ENCODE data around the gene ALG14.

Gene ALG14

GRCh38 chr1:95013950-95014574 is 58.7 kb downstream of the ALG14 start:
- TF ChIP-seq ZNF384 (IDR thresholded peaks at IDR 0.05): no peak
- ChIA-PET POLR2A (no interaction called here), CTCF (no interaction called here)
- no peak for DNase-seq (ENCODE audit: extremely low spot score)

GRCh38 chr1:95012389-95012788 is 60.4 kb downstream of the ALG14 start:
- ChIA-PET POLR2A (no interaction called here), CTCF (no interaction called here)
- TF ChIP-seq SP1 (IDR thresholded peaks at IDR 0.05): no peak
- TF ChIP-seq, protein P1, sequence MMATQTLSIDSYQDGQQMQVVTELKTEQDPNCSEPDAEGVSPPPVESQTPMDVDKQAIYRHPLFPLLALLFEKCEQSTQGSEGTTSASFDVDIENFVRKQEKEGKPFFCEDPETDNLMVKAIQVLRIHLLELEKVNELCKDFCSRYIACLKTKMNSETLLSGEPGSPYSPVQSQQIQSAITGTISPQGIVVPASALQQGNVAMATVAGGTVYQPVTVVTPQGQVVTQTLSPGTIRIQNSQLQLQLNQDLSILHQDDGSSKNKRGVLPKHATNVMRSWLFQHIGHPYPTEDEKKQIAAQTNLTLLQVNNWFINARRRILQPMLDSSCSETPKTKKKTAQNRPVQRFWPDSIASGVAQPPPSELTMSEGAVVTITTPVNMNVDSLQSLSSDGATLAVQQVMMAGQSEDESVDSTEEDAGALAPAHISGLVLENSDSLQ (IDR thresholded peaks at IDR 0.05): no peak
- no peak for TF ChIP-seq ARNT (IDR thresholded peaks at IDR 0.05)
- no peak for TF ChIP-seq FOXA1 (IDR thresholded peaks at IDR 0.05)
- TF ChIP-seq BHLHE40 (IDR thresholded peaks at IDR 0.05; ENCODE audit: borderline replicate concordance): no peak
- TF ChIP-seq NFRKB (IDR thresholded peaks at IDR 0.05): no peak
- TF ChIP-seq TARDBP (IDR thresholded peaks at IDR 0.05): no peak
- TF ChIP-seq ZNF384 (IDR thresholded peaks at IDR 0.05): no peak
- no peak for TF ChIP-seq ELF4 (IDR thresholded peaks at IDR 0.05)
- no peak for TF ChIP-seq SUZ12 (IDR thresholded peaks at IDR 0.05)
- no peak for TF ChIP-seq FOXK2 (IDR thresholded peaks at IDR 0.05)
- TF ChIP-seq L3MBTL2 (conservative IDR thresholded peaks at IDR 0.05): no peak
- no peak for TF ChIP-seq LEF1 (IDR thresholded peaks at IDR 0.05; ENCODE audit: borderline replicate concordance)
- TF ChIP-seq CTBP1 (IDR thresholded peaks at IDR 0.05; ENCODE audit: borderline replicate concordance): no peak
- TF ChIP-seq FOXM1 (IDR thresholded peaks at IDR 0.05; ENCODE audit: borderline replicate concordance): no peak
- no peak for TF ChIP-seq HDGF (IDR thresholded peaks at IDR 0.05; ENCODE audit: borderline replicate concordance)
- DNase-seq (ENCODE audit: extremely low spot score): no peak

DNA sequence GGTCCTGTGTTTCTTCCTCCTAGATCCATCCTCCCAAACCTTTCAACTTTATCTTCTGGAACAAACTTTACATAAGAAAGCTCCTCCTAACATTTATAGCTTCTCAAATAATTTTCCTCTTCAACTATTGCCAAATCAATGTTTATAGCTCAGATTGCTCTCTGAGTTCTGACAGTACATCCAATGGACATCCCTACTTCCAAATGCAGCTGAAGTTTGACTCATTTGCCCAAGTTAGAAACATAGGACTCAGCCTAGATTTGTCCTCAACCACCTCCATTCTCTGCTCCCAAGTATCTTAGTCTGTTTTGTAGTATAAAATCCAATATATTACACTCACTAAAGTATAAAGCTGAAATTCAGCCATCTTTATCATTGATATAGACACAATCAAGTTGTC is 62.6 kb downstream of the ALG14 start:
- ChIA-PET CTCF (no interaction called here), POLR2A (no interaction called here)
- TF ChIP-seq SP1 (IDR thresholded peaks at IDR 0.05): no peak
- TF ChIP-seq L3MBTL2 (conservative IDR thresholded peaks at IDR 0.05): no peak
- TF ChIP-seq SUZ12 (IDR thresholded peaks at IDR 0.05): no peak
- TF ChIP-seq ARNT (IDR thresholded peaks at IDR 0.05): no peak
- no peak for TF ChIP-seq NFRKB (IDR thresholded peaks at IDR 0.05)
- TF ChIP-seq FOXM1 (IDR thresholded peaks at IDR 0.05; ENCODE audit: borderline replicate concordance): no peak
- TF ChIP-seq HDGF (IDR thresholded peaks at IDR 0.05; ENCODE audit: borderline replicate concordance): no peak
- TF ChIP-seq FOXA1 (IDR thresholded peaks at IDR 0.05): no peak
- TF ChIP-seq ELF4 (IDR thresholded peaks at IDR 0.05): no peak
- TF ChIP-seq, protein P1 (IDR thresholded peaks at IDR 0.05): no peak
- no peak for TF ChIP-seq ZNF384 (IDR thresholded peaks at IDR 0.05)
- no peak for TF ChIP-seq FOXK2 (IDR thresholded peaks at IDR 0.05)
- TF ChIP-seq LEF1 (IDR thresholded peaks at IDR 0.05; ENCODE audit: borderline replicate concordance): no peak
- TF ChIP-seq BHLHE40 (IDR thresholded peaks at IDR 0.05; ENCODE audit: borderline replicate concordance): no peak
- no peak for TF ChIP-seq TARDBP (IDR thresholded peaks at IDR 0.05)
- TF ChIP-seq CTBP1 (IDR thresholded peaks at IDR 0.05; ENCODE audit: borderline replicate concordance): no peak
- DNase-seq (ENCODE audit: extremely low spot score): no peak

GRCh38 chr1:95007687-95008086 is 65.1 kb downstream of the ALG14 start:
- DNase-seq (ENCODE audit: extremely low spot score): no peak
- TF ChIP-seq HDGF (IDR thresholded peaks at IDR 0.05; ENCODE audit: borderline replicate concordance): no peak
- TF ChIP-seq FOXK2 (IDR thresholded peaks at IDR 0.05): no peak
- no peak for TF ChIP-seq ELF4 (IDR thresholded peaks at IDR 0.05)
- TF ChIP-seq ARNT (IDR thresholded peaks at IDR 0.05): no peak
- no peak for TF ChIP-seq L3MBTL2 (conservative IDR thresholded peaks at IDR 0.05)
- TF ChIP-seq FOXA1 (IDR thresholded peaks at IDR 0.05): no peak
- TF ChIP-seq FOXM1 (IDR thresholded peaks at IDR 0.05; ENCODE audit: borderline replicate concordance): no peak
- no peak for TF ChIP-seq SP1 (IDR thresholded peaks at IDR 0.05)
- no peak for TF ChIP-seq LEF1 (IDR thresholded peaks at IDR 0.05; ENCODE audit: borderline replicate concordance)
- TF ChIP-seq NFRKB (IDR thresholded peaks at IDR 0.05): no peak
- TF ChIP-seq CTBP1 (IDR thresholded peaks at IDR 0.05; ENCODE audit: borderline replicate concordance): no peak
- TF ChIP-seq, protein P1 (IDR thresholded peaks at IDR 0.05): no peak
- no peak for TF ChIP-seq TARDBP (IDR thresholded peaks at IDR 0.05)
- no peak for TF ChIP-seq SUZ12 (IDR thresholded peaks at IDR 0.05)
- TF ChIP-seq BHLHE40 (IDR thresholded peaks at IDR 0.05; ENCODE audit: borderline replicate concordance): no peak
- TF ChIP-seq ZNF384 (IDR thresholded peaks at IDR 0.05): no peak
- ChIA-PET POLR2A (interaction anchor here (0.8 to 1.0 kb wide), 2 partner anchors 14 to 81 kb away, joined by 3 read pairs; partner anchors contain the start of gene CNN3), CTCF (interaction anchor here (0.8 to 1.1 kb wide), 2 partner anchors 36 to 153 kb away, joined by 3 to 4 read pairs; no protein-coding TSS in a partner anchor)

DNA sequence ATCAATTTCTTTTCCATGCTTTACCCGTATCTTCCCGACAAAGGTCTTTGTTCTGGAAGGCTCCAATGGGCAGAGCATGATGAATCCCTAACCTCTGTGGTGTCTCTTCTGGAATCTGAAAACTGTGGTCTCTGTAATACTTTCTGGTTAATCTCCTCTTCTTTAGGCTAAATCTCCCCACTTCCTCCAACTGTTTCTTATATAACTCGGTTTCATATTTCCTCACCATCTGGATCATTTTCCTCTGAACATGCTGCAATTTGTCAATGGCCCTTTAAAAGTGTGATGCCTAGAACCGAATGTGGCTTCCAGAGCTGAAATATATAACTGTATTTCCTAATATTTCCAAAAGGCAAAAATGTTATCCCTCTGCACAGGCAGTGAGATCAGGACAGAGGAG is 66.1 kb downstream of the ALG14 start:
- POLR2A ChIA-PET: no interaction called here
- no peak for DNase-seq (ENCODE audit: extremely low spot score)

More for the DNA sequence above, 66.1 kb downstream of the ALG14 start:
- TF ChIP-seq SP1 (IDR thresholded peaks at IDR 0.05) (no peak), NFRKB (IDR thresholded peaks at IDR 0.05) (no peak), HDGF (IDR thresholded peaks at IDR 0.05; ENCODE audit: borderline replicate concordance) (no peak), SUZ12 (IDR thresholded peaks at IDR 0.05) (no peak), FOXK2 (IDR thresholded peaks at IDR 0.05) (no peak), L3MBTL2 (conservative IDR thresholded peaks at IDR 0.05) (no peak), ELF4 (IDR thresholded peaks at IDR 0.05) (no peak), ARNT (IDR thresholded peaks at IDR 0.05) (no peak), ZNF384 (IDR thresholded peaks at IDR 0.05) (no peak), FOXA1 (IDR thresholded peaks at IDR 0.05) (no peak), FOXM1 (IDR thresholded peaks at IDR 0.05; ENCODE audit: borderline replicate concordance) (no peak), CTBP1 (IDR thresholded peaks at IDR 0.05; ENCODE audit: borderline replicate concordance) (no peak), LEF1 (IDR thresholded peaks at IDR 0.05; ENCODE audit: borderline replicate concordance) (no peak), BHLHE40 (IDR thresholded peaks at IDR 0.05; ENCODE audit: borderline replicate concordance) (no peak), TARDBP (IDR thresholded peaks at IDR 0.05) (no peak)
- TF ChIP-seq, protein P1 (IDR thresholded peaks at IDR 0.05): no peak
- CTCF ChIA-PET: no interaction called here
